Endothelial cell of umbilical vein (primary cell): ENCODE data around the gene TBX20. TPM values are rescaled to one million over a fixed set of nuclear protein-coding genes. Genes with fewer than 3 reads are reported as not detected.

ENCODE experiments used
- BruUV-seq: library from RNA; stranded (reverse); fragments of 400-500 nt; replicated peaks from 2 replicates; lab custom pipeline; 2021; lab: Mats Ljungman, UMichigan
- CTCF ChIA-PET: fragments of 300-600, 350-600 bp; sonication (Branson Sonifier 250); formaldehyde crosslinking; loops from one replicate; lab custom pipeline; 2021; ENCODE audit warnings: antibody characterized with exemption, inconsistent platforms; lab: Charles Lee
- POLR2A ChIA-PET: fragments of 300-600, 350-600 bp; sonication (Branson Sonifier 250); formaldehyde crosslinking; loops from one replicate; lab custom pipeline; 2021; ENCODE audit warnings: antibody characterized with exemption, inconsistent platforms; lab: Charles Lee
- DNase-seq: peaks from one replicate; pipeline ENCODE4 v3.0.0-alpha.2; 2011; ENCODE audit warnings: low read depth, low spot score
- FAIRE-seq: peaks from 2 replicates; lab custom pipeline; 2011; peaks lifted over from hg19 to GRCh38; lab: Jason Lieb, UNC
- H2AFZ ChIP-seq: 2 replicates; pipeline ENCODE4 v1.6.0; 2012; ENCODE audit warnings: low read depth, low read length, control low read depth, inconsistent platforms
- H3K27ac ChIP-seq: 2 replicates; pipeline ENCODE4 v1.5.1; 2011; ENCODE audit warnings: low read depth, mild to moderate bottlenecking, control low read depth, low read length, moderate library complexity; ENCODE audit not compliant: insufficient read depth
- H3K27me3 ChIP-seq, 2 experiments: 2 replicates each; pipeline versions ENCODE4 v1.6.0 to v1.6.1; 2011; ENCODE audit warnings: low read length in 2 of 2, mixed read lengths in 1 of 2; ENCODE audit not compliant: control insufficient read depth in 2 of 2, insufficient read depth in 2 of 2
- H3K36me3 ChIP-seq, 2 experiments: 2 replicates in 1 of 2; 3 replicates in 1 of 2; pipeline ENCODE4 v1.5.1; 2011; ENCODE audit warnings: low read length in 2 of 2, mild to moderate bottlenecking in 1 of 2, moderate library complexity in 1 of 2; ENCODE audit not compliant: control insufficient read depth in 2 of 2, insufficient read depth in 2 of 2; ENCODE audit errors: extremely low read depth in 1 of 2
- H3K4me1 ChIP-seq: 3 replicates; pipeline ENCODE4 v1.5.1; 2011; ENCODE audit warnings: mild to moderate bottlenecking, low read length; ENCODE audit not compliant: control insufficient read depth, insufficient read depth; ENCODE audit errors: extremely low read depth
- H3K4me2 ChIP-seq: 2 replicates; pipeline ENCODE4 v1.6.1; 2011; ENCODE audit warnings: low read length, control low read depth, mixed read lengths; ENCODE audit not compliant: insufficient read depth
- H3K4me3 ChIP-seq, 3 experiments: fragments of 200-600 bp in 1 of 3; sonication (generic), shearing (Covaris generic) in 1 of 3; replicated peaks in 1 of 3; 2 replicates each; pipeline ENCODE4 v1.5.1; 2011 to 2016; ENCODE audit warnings: control low read depth in 3 of 3, low read length in 3 of 3, mild to moderate bottlenecking in 2 of 3, inconsistent platforms in 1 of 3, low read depth in 1 of 3, moderate library complexity in 1 of 3; ENCODE audit not compliant: insufficient read depth in 1 of 3
- H3K79me2 ChIP-seq: 2 replicates; pipeline ENCODE4 v1.6.0; 2012; ENCODE audit warnings: low read length, inconsistent platforms; ENCODE audit not compliant: control insufficient read depth, insufficient read depth
- H3K9ac ChIP-seq: replicated peaks from 2 replicates; pipeline ENCODE3; 2011; ENCODE audit warnings: low read length, control low read depth; ENCODE audit not compliant: insufficient read depth; ENCODE audit errors: extremely low read depth
- H3K9me1 ChIP-seq: replicated peaks from 3 replicates; pipeline ENCODE4 v1.6.0; 2011; ENCODE audit warnings: mild to moderate bottlenecking, low read length; ENCODE audit not compliant: control insufficient read depth, insufficient read depth; ENCODE audit errors: extremely low read depth
- H3K9me3 ChIP-seq: replicated peaks from 2 replicates; pipeline ENCODE4 v1.5.1; 2012; ENCODE audit warnings: low read length, inconsistent platforms; ENCODE audit not compliant: control insufficient read depth, insufficient read depth
- H4K20me1 ChIP-seq: replicated peaks from 2 replicates; pipeline ENCODE3; 2011; ENCODE audit warnings: mild to moderate bottlenecking, low read length; ENCODE audit not compliant: control insufficient read depth, insufficient read depth; ENCODE audit errors: extremely low read depth
- CTCF ChIP-seq, 2 donors: IDR thresholded peaks; 1 replicate in 1 of 2; 2 replicates in 1 of 2; pipeline ENCODE4 v1.5.1; 2011; ENCODE audit warnings: low read length in 2 of 2, mild to moderate bottlenecking in 2 of 2, moderate library complexity in 2 of 2, control low read depth in 1 of 2, inconsistent platforms in 1 of 2, low read depth in 1 of 2; ENCODE audit not compliant: insufficient read depth in 1 of 2; ENCODE audit errors: extremely low read depth in 1 of 2
- EZH2 ChIP-seq: IDR thresholded peaks from 2 replicates; pipeline ENCODE4 v1.6.1; 2012; ENCODE audit warnings: borderline replicate concordance, low read depth, mild to moderate bottlenecking, moderate library complexity, low read length, inconsistent platforms; ENCODE audit not compliant: severe bottlenecking
- FOS ChIP-seq: IDR thresholded peaks from 2 replicates; pipeline ENCODE4 v1.6.1; 2011; ENCODE audit warnings: mild to moderate bottlenecking, low read length, moderate library complexity, borderline replicate concordance; ENCODE audit not compliant: insufficient read depth
- GATA2 ChIP-seq: IDR thresholded peaks from 2 replicates; pipeline ENCODE4 v1.7.0; 2011; ENCODE audit warnings: low read depth, mild to moderate bottlenecking, moderate library complexity, mixed read lengths, low read length; ENCODE audit not compliant: insufficient read length, insufficient read depth
- JUN ChIP-seq: IDR thresholded peaks from 2 replicates; pipeline ENCODE4 v1.6.1; 2011; ENCODE audit warnings: borderline replicate concordance, low read depth; ENCODE audit not compliant: insufficient read length, insufficient read depth
- MYC ChIP-seq: IDR thresholded peaks from one replicate; pipeline ENCODE4 v1.6.1; 2011; ENCODE audit warnings: mild to moderate bottlenecking, low read depth, low read length
- POLR2A ChIP-seq: IDR thresholded peaks from 2 replicates; pipeline ENCODE4 v1.6.1; 2012; ENCODE audit warnings: low read depth, mild to moderate bottlenecking, control low read depth, low read length
- POLR2AphosphoS5 ChIP-seq: IDR thresholded peaks from 2 replicates; pipeline ENCODE4 v1.6.1; 2012; ENCODE audit warnings: low read depth, mild to moderate bottlenecking, control low read depth, low read length, moderate library complexity; ENCODE audit not compliant: insufficient read depth
- dilution Hi-C: fragments of 300-500 bp; cut with MboI; formaldehyde crosslinking; loops from one replicate; pipeline ENCODE4 v1.15.0; 2019; ENCODE audit warnings: low sequenced_read_pairs; ENCODE audit not compliant: extremely low pct_ligation_motif_present
- intact Hi-C: fragments of 100-400 bp; cut with micrococcal nuclease; formaldehyde crosslinking; loops from one replicate; pipeline ENCODE4 v1.10.0; 2022
- polyA plus RNA-seq, 4 experiments: library from polyadenylated mRNA; depleted of rRNA in 3 of 4; stranded (reverse) in 3 of 4; unstranded in 1 of 4; fragments of >200 nt; gene quantifications; 2 replicates each; pipeline versions ENCODE4 v1.2.1 to v1.2.3, GENCODE V29; 2011 to 2012; ENCODE audit warnings: missing spikeins in 1 of 4
- total RNA-seq: library from RNA; stranded (reverse); gene quantifications from 2 replicates; pipeline ENCODE4 v1.2.3, GENCODE V29; 2021
- TF ChIP-seq, protein P1 (sequence below): IDR thresholded peaks from 2 replicates; pipeline ENCODE4 v1.6.1; 2011; ENCODE audit not compliant: insufficient read depth, insufficient read length

The TBX20 gene
- total and polyA plus RNA-seq, 2 donors (not counting 3 experiments of a cell fraction or from before 2014, with no cell fraction given), result not detected

DNA sequence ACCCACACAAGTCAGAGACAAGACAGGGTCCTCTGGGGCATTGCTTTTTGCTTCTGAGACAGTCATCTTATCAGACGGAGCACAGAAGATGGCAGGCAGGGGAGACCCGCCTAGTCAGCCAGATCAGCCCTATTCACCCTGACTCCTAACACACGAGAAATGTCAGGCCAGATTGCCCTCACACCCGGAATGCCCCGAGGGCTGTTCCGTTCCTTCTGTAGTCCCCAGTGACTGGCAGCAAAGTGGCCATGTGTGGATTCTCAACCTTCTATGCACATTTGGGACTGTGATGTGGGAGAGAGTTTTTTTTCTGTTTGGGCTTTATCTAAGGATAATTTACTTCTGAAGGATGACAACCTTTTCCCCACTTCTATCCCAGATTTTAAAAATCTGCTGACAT is 35.5 kb upstream of the TBX20 start:
- H3K27ac ChIP-seq, result no peak overlapping the region
- no peak overlapping the region for H3K9ac ChIP-seq
- POLR2A ChIA-PET, result no interaction called here
- intact Hi-C loops (no loop called here), dilution Hi-C loops (no loop called here)
- TF ChIP-seq POLR2AphosphoS5, result no peak
- TF ChIP-seq CTCF (IDR thresholded peaks at IDR 0.05; ENCODE audit: extremely low read depth in 1 of 2, insufficient read depth in 1 of 2, low read depth in 1 of 2, low read length in 2 of 2), result no peak
- TF ChIP-seq MYC, result no peak
- TF ChIP-seq FOS, result no peak
- TF ChIP-seq JUN, result no peak
- TF ChIP-seq, protein P1, sequence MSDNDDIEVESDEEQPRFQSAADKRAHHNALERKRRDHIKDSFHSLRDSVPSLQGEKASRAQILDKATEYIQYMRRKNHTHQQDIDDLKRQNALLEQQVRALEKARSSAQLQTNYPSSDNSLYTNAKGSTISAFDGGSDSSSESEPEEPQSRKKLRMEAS, result no peak
- H3K4me3 ChIP-seq, result no peak overlapping the region
- no peaks in the 10 kb centered on the region for H3K9me3 ChIP-seq
- no TSS peak for BruUV-seq
- no peak for FAIRE-seq
- CTCF ChIA-PET, result no interaction called here
- no peaks in the 10 kb centered on the region for H4K20me1 ChIP-seq
- no peak overlapping the region for H2AFZ ChIP-seq
- H3K9me1 ChIP-seq, result no peaks in the 10 kb centered on the region
- H3K4me2 ChIP-seq, result no peak overlapping the region
- no peak for DNase-seq
- no peaks in the 10 kb centered on the region for H3K36me3 ChIP-seq
- H3K27me3 ChIP-seq, result peaks cover 0 to 2% of the 10 kb centered on the region in 2 experiments
- no peaks in the 10 kb centered on the region for H3K4me1 ChIP-seq
- H3K79me2 ChIP-seq, result no peaks in the 10 kb centered on the region

- TF ChIP-seq POLR2A, result no peak
- TF ChIP-seq POLR2AphosphoS5, result no peak
- no peak for TF ChIP-seq MYC
- no peak for TF ChIP-seq FOS
- no peak for TF ChIP-seq EZH2
- TF ChIP-seq CTCF (IDR thresholded peaks at IDR 0.05; ENCODE audit: extremely low read depth in 1 of 2, insufficient read depth in 1 of 2, low read depth in 1 of 2, low read length in 2 of 2), result no peak
- no peak for TF ChIP-seq JUN
- no peak for TF ChIP-seq GATA2
- TF ChIP-seq, protein P1, result no peak
- CTCF ChIA-PET, result interaction anchor here (1.3 kb wide), 1 partner anchor 138 kb away, joined by 5 read pairs; no protein-coding TSS in a partner anchor
- H3K27ac ChIP-seq, result no peak overlapping the region
Measured at GRCh38 chr7:35286986-35287385, 33.1 kb upstream of the TBX20 start.

More at GRCh38 chr7:35286986-35287385, 33.1 kb upstream of the TBX20 start:
- intact Hi-C loops (no loop called here), dilution Hi-C loops (no loop called here)
- Histone ChIP-seq H3K4me1 (no peaks in the 10 kb centered on the region), H2AFZ (no peak overlapping the region), H3K79me2 (no peaks in the 10 kb centered on the region), H4K20me1 (no peaks in the 10 kb centered on the region), H3K4me3 (no peak overlapping the region), H3K27me3 (no peaks in the 10 kb centered on the region), H3K9me3 (no peaks in the 10 kb centered on the region), H3K4me2 (no peak overlapping the region), H3K36me3 (no peaks in the 10 kb centered on the region), H3K9ac (no peak overlapping the region), H3K9me1 (no peaks in the 10 kb centered on the region)
- FAIRE-seq (no peak), DNase-seq (no peak)
- POLR2A ChIA-PET, result no interaction called here
- no TSS peak for BruUV-seq
